Tibial nerve (tissue), 3 donors: ENCODE measurements around the gene FBN3.

Source experiments
- CTCF ChIP-seq, 5 experiments: fragments of 200-600 bp in 3 of 5; fragments of 450-650 bp in 2 of 5; sonication (generic) in 3 of 5; IDR thresholded peaks; one replicate each; pipeline ENCODE4 v1.5.1; 2016 to 2019; ENCODE audit warnings: antibody characterized with exemption in 5 of 5, mild to moderate bottlenecking in 3 of 5, moderate library complexity in 2 of 5
- POLR2A ChIP-seq, 2 donors: fragments of 450-650 bp; IDR thresholded peaks; one replicate each; pipeline ENCODE4 v1.6.1; 2017; ENCODE audit warnings: antibody characterized with exemption in 2 of 2, mild to moderate bottlenecking in 2 of 2, moderate library complexity in 2 of 2

- TF ChIP-seq CTCF (IDR thresholded peaks at IDR 0.05) = no peak
- no peak for TF ChIP-seq POLR2A (IDR thresholded peaks at IDR 0.05)
Measured at GRCh38 chr19:8023371-8023770, 126.0 kb downstream of the FBN3 start.
